HepG2 (cell line): ENCODE data around the gene NDUFAF5. TPM values are rescaled to one million over a fixed set of nuclear protein-coding genes. Genes with fewer than 3 reads are reported as not detected.

ENCODE experiments used
- CERS6 ChIP-seq: sonication (generic); formaldehyde crosslinking; IDR thresholded peaks from 2 replicates; pipeline ENCODE4 v1.5.0; 2020; ENCODE audit warnings: missing genetic modification reagents
- CHD2 ChIP-seq: IDR thresholded peaks from 2 replicates; pipeline ENCODE4 v1.6.1; 2011; ENCODE audit warnings: low read depth, low read length, improper control_type of control experiment
- FOSL2 ChIP-seq: sonication (generic); formaldehyde crosslinking; IDR thresholded peaks from 2 replicates; pipeline ENCODE4 v1.4.0; 2020; ENCODE audit warnings: missing genetic modification reagents
- MAFK ChIP-seq, 2 experiments: IDR thresholded peaks in 1 of 2; conservative IDR thresholded peaks in 1 of 2; 2 replicates each; pipeline ENCODE4 v1.6.1; 2011; ENCODE audit warnings: improper control_type of control experiment in 2 of 2, low read length in 2 of 2
- NFAT5 ChIP-seq: sonication (generic); formaldehyde crosslinking; IDR thresholded peaks from 2 replicates; pipeline ENCODE4 v1.4.0; 2020; ENCODE audit warnings: missing genetic modification reagents
- PHF20 ChIP-seq: sonication (generic); formaldehyde crosslinking; IDR thresholded peaks from 2 replicates; pipeline ENCODE4 v1.5.0; 2020; ENCODE audit warnings: mild to moderate bottlenecking, missing genetic modification reagents
- SNAPC2 ChIP-seq: sonication (generic); formaldehyde crosslinking; IDR thresholded peaks from 2 replicates; pipeline ENCODE4 v1.8.1; 2022; ENCODE audit warnings: mild to moderate bottlenecking, missing genetic modification reagents
- SP5 ChIP-seq: IDR thresholded peaks from 2 replicates; pipeline ENCODE4 v1.6.1; 2016; ENCODE audit warnings: low read depth, borderline replicate concordance
- SRY ChIP-seq: sonication (generic); formaldehyde crosslinking; IDR thresholded peaks from 2 replicates; pipeline ENCODE4 v1.8.0; 2022; ENCODE audit warnings: mild to moderate bottlenecking, missing genetic modification reagents
- TSC22D2 ChIP-seq: sonication (generic); formaldehyde crosslinking; IDR thresholded peaks from 2 replicates; pipeline ENCODE4 v1.5.1; 2020; ENCODE audit warnings: missing genetic modification reagents, mild to moderate bottlenecking, borderline replicate concordance
- ZNF143 ChIP-seq: sonication (generic); formaldehyde crosslinking; IDR thresholded peaks from 2 replicates; pipeline ENCODE4 v1.4.0; 2020; ENCODE audit warnings: missing genetic modification reagents
- ZNF558 ChIP-seq: sonication (generic); formaldehyde crosslinking; IDR thresholded peaks from 2 replicates; pipeline ENCODE4 v1.9.0; 2022; ENCODE audit warnings: mild to moderate bottlenecking, missing genetic modification reagents, borderline replicate concordance
- ZNF580 ChIP-seq: IDR thresholded peaks from 2 replicates; pipeline ENCODE4 v1.6.1; 2016; ENCODE audit warnings: low read depth, borderline replicate concordance
- polyA plus RNA-seq, 8 experiments: library from polyadenylated mRNA; depleted of rRNA in 3 of 8; stranded (reverse) in 7 of 8; unstranded in 1 of 8; fragments of >200 nt; fragmentation: Illumina TruSeq in 4 of 8; extraction: Trizol in 4 of 8; gene quantifications; 2 replicates each; pipeline versions ENCODE4 v1.2.1 to v1.2.3, GENCODE V29; 2011 to 2016; ENCODE audit warnings: low read depth in 4 of 8, missing spikeins in 1 of 8, mixed read lengths in 1 of 8; ENCODE audit not compliant: insufficient read depth in 1 of 8
- total RNA-seq, 5 experiments: library from RNA; depleted of rRNA; stranded (reverse); fragments of >200 nt; fragmentation: Illumina TruSeq; extraction: Trizol; gene quantifications; 2 replicates each; pipeline ENCODE4 v1.2.3, GENCODE V29; 2016; ENCODE audit warnings: low read depth in 1 of 5
- TF ChIP-seq, protein P1 (sequence below): sonication (generic); formaldehyde crosslinking; IDR thresholded peaks from 2 replicates; pipeline ENCODE4 v1.4.0; 2020; ENCODE audit warnings: missing genetic modification reagents
- TF ChIP-seq, protein P2 (sequence below): sonication (generic); formaldehyde crosslinking; IDR thresholded peaks from 2 replicates; pipeline ENCODE4 v1.4.0; 2020; ENCODE audit warnings: mild to moderate bottlenecking, missing genetic modification reagents
- TF ChIP-seq, protein P3 (sequence below): IDR thresholded peaks from 2 replicates; pipeline ENCODE4 v1.6.1; 2012; ENCODE audit warnings: inconsistent platforms

NDUFAF5 gene
- total and polyA plus RNA-seq, 2 of the 13 experiments (the other 11 are each of a cell fraction or from before 2014, with no cell fraction given) = 23.1 to 66.7 TPM

DNA sequence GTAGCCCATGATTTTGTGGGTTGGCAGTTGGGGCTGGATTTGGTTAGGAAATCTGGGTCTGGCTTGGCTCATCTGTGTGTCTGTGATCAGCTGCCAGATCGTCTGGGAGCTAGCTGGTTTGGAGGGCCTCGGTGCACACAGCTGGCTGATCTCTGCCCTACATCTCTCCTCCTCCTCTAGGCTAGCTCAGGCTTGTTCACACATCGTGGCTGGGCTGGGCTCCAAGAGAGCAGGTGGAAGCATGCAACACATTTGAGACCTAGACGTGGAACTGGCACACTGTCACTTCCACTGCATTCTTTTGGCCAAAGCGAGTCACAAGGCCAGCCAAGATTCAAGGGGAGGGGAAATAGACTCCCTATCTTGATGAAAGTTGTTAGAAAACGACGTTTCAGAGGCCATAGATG lies 15.9 kb downstream of the NDUFAF5 start (continued):
- TF ChIP-seq NFAT5 (CRISPR knock-in tag) (peak; percentile 86; the same call in 1 of the 2 replicates), ZNF558 (CRISPR knock-in tag) (peak; percentile 54; the same call in 1 of the 2 replicates), ZNF143 (CRISPR knock-in tag) (no peak), CERS6 (CRISPR knock-in tag) (no peak), TSC22D2 (CRISPR knock-in tag) (no peak), MAFK (conservative IDR thresholded peaks at IDR 0.05 in 1 of 2, IDR thresholded peaks at IDR 0.05 in 1 of 2; ENCODE audit: low read length in 2 of 2) (0 out of 4 replicates have a peak, but pooled peaks of 1 of the 2 experiments have one; percentile 12), SP5 (CRISPR knock-in tag) (peak; percentile 85), FOSL2 (CRISPR knock-in tag) (peak; percentile 62), SRY (CRISPR knock-in tag) (peak; percentile 62; the same call in 1 of the 2 replicates), ZNF580 (CRISPR knock-in tag) (0 out of 2 replicates have a peak, but pooled peaks have one; percentile 28), SNAPC2 (CRISPR knock-in tag) (no peak), PHF20 (CRISPR knock-in tag) (no peak), CHD2 (no peak)
- TF ChIP-seq, protein P1, sequence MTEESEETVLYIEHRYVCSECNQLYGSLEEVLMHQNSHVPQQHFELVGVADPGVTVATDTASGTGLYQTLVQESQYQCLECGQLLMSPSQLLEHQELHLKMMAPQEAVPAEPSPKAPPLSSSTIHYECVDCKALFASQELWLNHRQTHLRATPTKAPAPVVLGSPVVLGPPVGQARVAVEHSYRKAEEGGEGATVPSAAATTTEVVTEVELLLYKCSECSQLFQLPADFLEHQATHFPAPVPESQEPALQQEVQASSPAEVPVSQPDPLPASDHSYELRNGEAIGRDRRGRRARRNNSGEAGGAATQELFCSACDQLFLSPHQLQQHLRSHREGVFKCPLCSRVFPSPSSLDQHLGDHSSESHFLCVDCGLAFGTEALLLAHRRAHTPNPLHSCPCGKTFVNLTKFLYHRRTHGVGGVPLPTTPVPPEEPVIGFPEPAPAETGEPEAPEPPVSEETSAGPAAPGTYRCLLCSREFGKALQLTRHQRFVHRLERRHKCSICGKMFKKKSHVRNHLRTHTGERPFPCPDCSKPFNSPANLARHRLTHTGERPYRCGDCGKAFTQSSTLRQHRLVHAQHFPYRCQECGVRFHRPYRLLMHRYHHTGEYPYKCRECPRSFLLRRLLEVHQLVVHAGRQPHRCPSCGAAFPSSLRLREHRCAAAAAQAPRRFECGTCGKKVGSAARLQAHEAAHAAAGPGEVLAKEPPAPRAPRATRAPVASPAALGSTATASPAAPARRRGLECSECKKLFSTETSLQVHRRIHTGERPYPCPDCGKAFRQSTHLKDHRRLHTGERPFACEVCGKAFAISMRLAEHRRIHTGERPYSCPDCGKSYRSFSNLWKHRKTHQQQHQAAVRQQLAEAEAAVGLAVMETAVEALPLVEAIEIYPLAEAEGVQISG (CRISPR knock-in tag) = peak; percentile 67
- TF ChIP-seq, protein P2, sequence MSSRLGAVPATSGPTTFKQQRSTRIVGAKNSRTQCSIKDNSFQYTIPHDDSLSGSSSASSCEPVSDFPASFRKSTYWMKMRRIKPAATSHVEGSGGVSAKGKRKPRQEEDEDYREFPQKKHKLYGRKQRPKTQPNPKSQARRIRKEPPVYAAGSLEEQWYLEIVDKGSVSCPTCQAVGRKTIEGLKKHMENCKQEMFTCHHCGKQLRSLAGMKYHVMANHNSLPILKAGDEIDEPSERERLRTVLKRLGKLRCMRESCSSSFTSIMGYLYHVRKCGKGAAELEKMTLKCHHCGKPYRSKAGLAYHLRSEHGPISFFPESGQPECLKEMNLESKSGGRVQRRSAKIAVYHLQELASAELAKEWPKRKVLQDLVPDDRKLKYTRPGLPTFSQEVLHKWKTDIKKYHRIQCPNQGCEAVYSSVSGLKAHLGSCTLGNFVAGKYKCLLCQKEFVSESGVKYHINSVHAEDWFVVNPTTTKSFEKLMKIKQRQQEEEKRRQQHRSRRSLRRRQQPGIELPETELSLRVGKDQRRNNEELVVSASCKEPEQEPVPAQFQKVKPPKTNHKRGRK (CRISPR knock-in tag) = no peak
- TF ChIP-seq, protein P3, sequence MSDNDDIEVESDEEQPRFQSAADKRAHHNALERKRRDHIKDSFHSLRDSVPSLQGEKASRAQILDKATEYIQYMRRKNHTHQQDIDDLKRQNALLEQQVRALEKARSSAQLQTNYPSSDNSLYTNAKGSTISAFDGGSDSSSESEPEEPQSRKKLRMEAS = peak; percentile 92
